GM21717 (cell line): Measurements from ENCODE around the gene IRF4.

Experiments
- ATAC-seq: cut with Tn5 transposase; IDR thresholded peaks from one replicate; pipeline ENCODE4 v1.9.1; 2021; ENCODE audit warnings: mild to moderate bottlenecking, moderate library complexity; ENCODE audit not compliant: unreplicated experiment

IRF4 gene

DNA sequence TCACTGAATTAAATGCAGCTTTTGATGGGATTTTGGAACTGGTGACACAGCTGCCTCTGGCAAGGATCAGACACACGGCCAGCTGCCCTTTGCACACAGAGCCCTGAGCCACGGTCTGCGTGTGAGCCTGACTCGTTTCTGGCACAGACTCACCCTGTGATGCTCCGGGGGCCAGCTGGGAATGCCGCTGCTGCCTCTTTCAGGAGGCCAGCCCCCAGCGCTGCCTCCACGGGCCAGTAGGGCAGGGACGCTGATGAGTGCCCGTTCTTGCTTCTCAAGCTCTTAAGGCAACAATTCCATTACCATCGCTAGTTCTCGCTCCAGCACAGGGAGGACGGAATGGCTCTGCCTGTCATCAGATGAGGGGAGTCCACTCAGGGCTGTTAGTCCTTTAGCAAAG is 61.6 kb downstream of the IRF4 start:
- no peak for ATAC-seq

DNA sequence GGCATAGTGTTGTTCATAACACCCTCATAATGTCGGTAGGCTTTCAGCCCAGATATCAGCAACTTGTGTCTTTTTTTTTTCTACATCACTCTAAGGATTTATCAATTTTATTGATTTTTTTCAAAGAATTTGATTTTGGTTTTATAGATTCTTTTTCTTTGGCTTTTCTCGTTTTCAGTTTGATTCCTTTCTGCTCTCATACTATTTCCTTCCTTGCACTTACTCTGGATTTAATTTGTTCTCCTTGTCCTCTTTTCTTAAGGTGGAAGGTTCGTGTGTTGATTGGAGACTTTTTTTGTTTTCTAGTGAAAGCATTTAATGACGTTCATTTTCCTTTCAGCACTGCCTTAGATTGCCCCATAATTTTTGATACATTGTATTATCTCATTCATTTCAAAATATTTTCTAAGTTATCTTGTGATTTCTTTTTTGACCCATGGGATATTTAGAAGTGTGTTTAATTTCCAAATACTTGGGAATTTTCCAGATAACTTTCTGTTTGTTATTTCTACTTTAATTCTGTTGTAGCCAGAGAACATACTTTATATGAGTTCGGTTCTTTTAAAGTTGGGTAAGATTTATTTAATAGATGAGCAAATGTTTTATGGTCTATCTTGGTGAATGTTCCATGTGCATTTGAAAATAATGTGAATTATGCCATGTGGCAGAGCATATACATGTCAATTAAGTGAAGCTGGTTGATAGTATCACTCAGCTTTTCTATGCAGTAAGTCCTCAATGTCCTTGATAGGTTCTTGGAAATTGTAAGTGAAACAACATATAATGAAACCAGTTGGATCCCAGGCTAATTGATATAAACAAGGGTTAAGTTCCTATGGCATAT is 62.8 kb downstream of the IRF4 start:
- no peak for ATAC-seq

DNA sequence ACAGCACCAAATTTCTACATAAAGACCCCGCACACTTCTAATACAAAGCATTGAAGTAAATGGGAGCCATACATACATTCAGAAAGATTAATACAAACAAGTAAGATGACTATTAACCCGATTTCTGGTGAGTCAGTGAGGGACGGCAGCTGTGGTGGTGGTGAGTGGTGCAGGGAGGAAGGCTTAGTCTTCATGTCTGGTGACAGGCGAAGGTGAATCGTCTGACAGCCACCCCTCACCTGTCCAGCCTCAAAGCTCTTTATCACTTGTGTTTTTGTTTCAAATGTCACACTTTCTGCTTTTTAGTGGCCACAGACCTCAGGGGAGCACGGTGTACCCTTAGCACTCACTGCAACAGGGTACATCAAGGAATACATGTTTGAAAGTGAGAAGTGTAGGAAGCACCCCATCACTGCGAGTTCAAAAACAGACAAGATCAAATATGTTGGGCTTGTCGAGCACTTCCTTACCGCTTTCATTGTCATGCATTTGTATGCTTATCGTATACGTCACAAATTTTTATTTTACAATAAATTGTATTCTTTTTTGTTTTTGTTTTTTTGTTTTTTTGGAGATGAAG is 63.5 kb downstream of the IRF4 start:
- ATAC-seq: no peak

DNA sequence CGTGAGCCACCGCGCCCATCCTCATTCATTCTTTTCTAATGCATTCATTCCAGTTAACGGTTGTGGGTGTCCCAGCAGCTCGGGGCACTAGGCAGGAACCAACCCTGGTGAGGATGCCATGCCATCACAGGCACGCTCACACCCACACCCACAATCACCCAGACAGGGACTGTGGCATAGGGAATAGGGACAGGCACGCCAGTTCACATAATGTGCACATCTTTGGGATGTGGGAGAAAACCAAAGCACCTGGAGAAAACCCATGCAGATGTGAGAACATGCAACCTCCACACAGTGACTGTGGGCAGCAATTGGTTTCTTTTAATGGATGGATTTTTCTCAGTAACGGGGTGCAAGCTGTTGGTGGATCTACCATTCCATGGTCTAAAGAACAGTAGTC is 64.3 kb downstream of the IRF4 start:
- ATAC-seq: no peak

DNA sequence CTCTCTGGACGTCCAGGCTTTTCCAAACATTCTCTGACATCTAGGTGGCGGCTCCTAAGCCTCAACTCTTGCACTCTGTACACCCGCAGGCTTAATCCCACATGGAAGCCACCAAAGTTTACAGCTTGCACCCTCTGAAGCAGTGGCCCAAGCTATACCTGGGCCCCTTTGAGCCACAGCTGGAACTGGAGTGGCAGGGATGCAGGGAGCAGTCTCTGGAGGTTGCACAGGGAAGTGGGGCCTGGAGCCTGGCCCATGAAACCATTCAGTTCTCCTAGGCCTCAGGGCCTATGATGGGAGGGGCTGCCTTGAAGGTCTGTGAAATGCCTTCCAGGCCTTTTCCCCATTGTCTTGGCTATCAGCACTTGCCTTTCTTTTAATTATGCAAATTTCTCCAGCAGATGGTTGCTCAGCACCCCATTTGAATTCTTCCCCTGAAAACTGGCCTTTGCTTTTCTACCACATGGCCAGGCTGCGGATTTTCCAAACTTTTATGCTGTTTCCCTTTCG is 64.9 kb downstream of the IRF4 start:
- ATAC-seq: no peak

DNA sequence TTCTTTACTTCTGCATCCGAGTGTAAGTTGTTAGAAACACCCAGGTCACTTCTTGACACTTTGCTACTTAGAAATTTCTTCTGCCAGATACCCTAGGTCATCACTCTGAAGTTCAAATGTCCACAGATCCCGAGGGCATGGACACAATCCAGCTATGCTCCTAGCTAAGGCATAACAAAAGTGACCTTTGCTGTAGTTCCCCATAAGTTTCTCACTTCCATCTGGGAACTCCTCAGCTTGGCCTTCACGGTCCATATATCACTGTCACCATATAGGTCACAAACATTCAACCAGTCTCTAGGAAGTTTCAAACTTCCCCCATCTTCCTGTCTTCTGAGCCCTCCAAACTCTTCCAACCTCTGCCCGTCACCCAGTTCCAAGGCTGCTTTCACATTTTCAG is 65.3 kb downstream of the IRF4 start:
- no peak for ATAC-seq
